ENCODE results near the gene HS3ST3B1.

The HS3ST3B1 gene

GRCh38 chr17:14303343-14304221 lies 2.7 kb downstream of the HS3ST3B1 start:
- DNase-seq = no peak

GRCh38 chr17:14304222-14304772 lies 3.4 kb downstream of the HS3ST3B1 start:
- DNase-seq = no peak

GRCh38 chr17:14304773-14305517 lies 4.1 kb downstream of the HS3ST3B1 start:
- peak in 1 of 2 donors; percentile 21 for DNase-seq

GRCh38 chr17:14305785-14306496 lies 5.1 kb downstream of the HS3ST3B1 start:
- no peak for DNase-seq

- DNase-seq = no peak
Observed at GRCh38 chr17:14306596-14306995, 5.7 kb downstream of the HS3ST3B1 start.

- DNase-seq = no peak
Observed at GRCh38 chr17:14307560-14308024, 6.7 kb downstream of the HS3ST3B1 start.

- no peak for DNase-seq
Observed at GRCh38 chr17:14308636-14308964, 7.7 kb downstream of the HS3ST3B1 start.

- DNase-seq = peak; percentile 78 to 89
Observed at GRCh38 chr17:14308965-14309879, 8.3 kb downstream of the HS3ST3B1 start.

- no peak for DNase-seq
Observed at GRCh38 chr17:14310101-14310500, 9.2 kb downstream of the HS3ST3B1 start.

- DNase-seq = peak in 1 of 2 donors; percentile 17
Observed at GRCh38 chr17:14310605-14311004, 9.7 kb downstream of the HS3ST3B1 start.

- DNase-seq = no peak
Observed at GRCh38 chr17:14311186-14311705, 10.4 kb downstream of the HS3ST3B1 start.

- peak; percentile 81 to 91 for DNase-seq
Observed at GRCh38 chr17:14311981-14312380, 11.1 kb downstream of the HS3ST3B1 start.

- DNase-seq = no peak
Observed at GRCh38 chr17:14312522-14312921, 11.6 kb downstream of the HS3ST3B1 start.

- DNase-seq = no peak
Observed at GRCh38 chr17:14316126-14316832, 15.4 kb downstream of the HS3ST3B1 start.

GRCh38 chr17:14317383-14317782 lies 16.5 kb downstream of the HS3ST3B1 start:
- no peak for DNase-seq

- no peak for DNase-seq
Observed at GRCh38 chr17:14318109-14318917, 17.4 kb downstream of the HS3ST3B1 start.

- DNase-seq = no peak
Observed at GRCh38 chr17:14318918-14319205, 18.0 kb downstream of the HS3ST3B1 start.

GRCh38 chr17:14320098-14320497 lies 19.2 kb downstream of the HS3ST3B1 start:
- no peak for DNase-seq

- no peak for DNase-seq
Observed at GRCh38 chr17:14320734-14321475, 20.0 kb downstream of the HS3ST3B1 start.

Data from inflammatory macrophage (primary cell).